Type B pancreatic cell (in vitro differentiated cells): ENCODE data around the gene ZNF641. TPM values are rescaled to one million over a fixed set of nuclear protein-coding genes. Genes with fewer than 3 reads are reported as not detected.
"Not testable (repeated sequence)": the region's sequence is repeated elsewhere in the genome, so short reads cannot be mapped to it uniquely, and the experiment has no call there.

Experiments used
- DNase-seq: peaks from one replicate; pipeline ENCODE4 v3.0.0; 2021; ENCODE audit warnings: mixed read lengths; ENCODE audit not compliant: unreplicated experiment; ENCODE audit errors: extremely low spot score
- H3K27ac Mint-ChIP-seq: 2 replicates; pipeline ENCODE4 v1.8.0; 2021; ENCODE audit warnings: mild to moderate bottlenecking, mixed read lengths
- H3K27me3 Mint-ChIP-seq: 2 replicates; pipeline ENCODE4 v1.8.0; 2021; ENCODE audit warnings: mixed read lengths
- H3K36me3 Mint-ChIP-seq: 2 replicates; pipeline ENCODE4 v1.8.0; 2021; ENCODE audit warnings: mixed read lengths
- H3K4me1 Mint-ChIP-seq: one replicate; pipeline ENCODE4 v1.8.0; 2021; ENCODE audit warnings: mixed read lengths; ENCODE audit not compliant: unreplicated experiment
- H3K4me3 Mint-ChIP-seq: 2 replicates; pipeline ENCODE4 v1.8.0; 2021; ENCODE audit warnings: mild to moderate bottlenecking, mixed read lengths
- H3K9me3 Mint-ChIP-seq: 2 replicates; pipeline ENCODE4 v1.8.0; 2021; ENCODE audit warnings: mixed read lengths
- CTCF ChIP-seq: fragments of 200-600 bp; sonication (generic); conservative IDR thresholded peaks from 2 replicates; pipeline ENCODE4 v1.5.0; 2021; ENCODE audit warnings: antibody characterized with exemption, mild to moderate bottlenecking
- total RNA-seq: library from RNA; stranded (reverse); gene quantifications from 2 replicates; pipeline ENCODE4 v1.2.1, GENCODE V29; 2021; ENCODE audit warnings: low replicate concordance

Gene ZNF641
- total RNA-seq, 1 donor from 2014 or later = 9.5 TPM

- no peaks in the 10 kb centered on the region for H3K36me3 Mint-ChIP-seq
- no peaks in the 10 kb centered on the region for H3K4me1 Mint-ChIP-seq
- H3K4me3 Mint-ChIP-seq = no peak overlapping the region
- TF ChIP-seq CTCF = no peak
- no peak overlapping the region for H3K27ac Mint-ChIP-seq
- DNase-seq = no peak
- peaks cover 13% of the 10 kb centered on the region for H3K27me3 Mint-ChIP-seq
- H3K9me3 Mint-ChIP-seq = no peaks in the 10 kb centered on the region
Observed at GRCh38 chr12:48334808-48335207, 15.9 kb downstream of the ZNF641 start.

GRCh38 chr12:48333680-48334079 is 17.0 kb downstream of the ZNF641 start:
- not testable (repeated sequence) for H3K36me3 Mint-ChIP-seq, H3K27ac Mint-ChIP-seq, DNase-seq, H3K4me1 Mint-ChIP-seq, H3K4me3 Mint-ChIP-seq, H3K9me3 Mint-ChIP-seq
- H3K27me3 Mint-ChIP-seq = peaks cover 14% of the 10 kb centered on the region

GRCh38 chr12:48331399-48331798 is 19.3 kb downstream of the ZNF641 start:
- no peak overlapping the region for H3K4me3 Mint-ChIP-seq
- TF ChIP-seq CTCF = no peak

GRCh38 chr12:48329199-48329939 is 21.4 kb downstream of the ZNF641 start:
- Mint-ChIP-seq H3K4me1 (no peaks in the 10 kb centered on the region), H3K27ac (no peak overlapping the region), H3K27me3 (peaks cover 18% of the 10 kb centered on the region), H3K4me3 (no peak overlapping the region), H3K9me3 (no peaks in the 10 kb centered on the region), H3K36me3 (no peaks in the 10 kb centered on the region)
- DNase-seq = no peak
- TF ChIP-seq CTCF = no peak

More at GRCh38 chr12:48331399-48331798, 19.3 kb downstream of the ZNF641 start:
- no peak overlapping the region for H3K27ac Mint-ChIP-seq
- H3K36me3 Mint-ChIP-seq = no peaks in the 10 kb centered on the region
- H3K27me3 Mint-ChIP-seq = peaks cover 18% of the 10 kb centered on the region
- H3K4me1 Mint-ChIP-seq = no peaks in the 10 kb centered on the region
- H3K9me3 Mint-ChIP-seq = no peaks in the 10 kb centered on the region
- no peak for DNase-seq

GRCh38 chr12:48316491-48316890 is 34.2 kb downstream of the ZNF641 start:
- H3K36me3 Mint-ChIP-seq = no peaks in the 10 kb centered on the region
- H3K4me3 Mint-ChIP-seq = no peak overlapping the region
- peaks cover 6% of the 10 kb centered on the region for H3K27me3 Mint-ChIP-seq
- no peak for DNase-seq
- no peaks in the 10 kb centered on the region for H3K4me1 Mint-ChIP-seq
- no peaks in the 10 kb centered on the region for H3K9me3 Mint-ChIP-seq
- TF ChIP-seq CTCF = no peak
- no peak overlapping the region for H3K27ac Mint-ChIP-seq

GRCh38 chr12:48311313-48311712 is 39.4 kb downstream of the ZNF641 start:
- Mint-ChIP-seq H3K27me3 (peaks cover 11% of the 10 kb centered on the region), H3K4me3 (no peak overlapping the region), H3K9me3 (no peaks in the 10 kb centered on the region), H3K27ac (peak overlapping the region; percentile 14), H3K4me1 (no peaks in the 10 kb centered on the region), H3K36me3 (no peaks in the 10 kb centered on the region)
- no peak for TF ChIP-seq CTCF
- DNase-seq = no peak
